ENCODE measurements around the gene SERTM1.

Gene SERTM1

DNA sequence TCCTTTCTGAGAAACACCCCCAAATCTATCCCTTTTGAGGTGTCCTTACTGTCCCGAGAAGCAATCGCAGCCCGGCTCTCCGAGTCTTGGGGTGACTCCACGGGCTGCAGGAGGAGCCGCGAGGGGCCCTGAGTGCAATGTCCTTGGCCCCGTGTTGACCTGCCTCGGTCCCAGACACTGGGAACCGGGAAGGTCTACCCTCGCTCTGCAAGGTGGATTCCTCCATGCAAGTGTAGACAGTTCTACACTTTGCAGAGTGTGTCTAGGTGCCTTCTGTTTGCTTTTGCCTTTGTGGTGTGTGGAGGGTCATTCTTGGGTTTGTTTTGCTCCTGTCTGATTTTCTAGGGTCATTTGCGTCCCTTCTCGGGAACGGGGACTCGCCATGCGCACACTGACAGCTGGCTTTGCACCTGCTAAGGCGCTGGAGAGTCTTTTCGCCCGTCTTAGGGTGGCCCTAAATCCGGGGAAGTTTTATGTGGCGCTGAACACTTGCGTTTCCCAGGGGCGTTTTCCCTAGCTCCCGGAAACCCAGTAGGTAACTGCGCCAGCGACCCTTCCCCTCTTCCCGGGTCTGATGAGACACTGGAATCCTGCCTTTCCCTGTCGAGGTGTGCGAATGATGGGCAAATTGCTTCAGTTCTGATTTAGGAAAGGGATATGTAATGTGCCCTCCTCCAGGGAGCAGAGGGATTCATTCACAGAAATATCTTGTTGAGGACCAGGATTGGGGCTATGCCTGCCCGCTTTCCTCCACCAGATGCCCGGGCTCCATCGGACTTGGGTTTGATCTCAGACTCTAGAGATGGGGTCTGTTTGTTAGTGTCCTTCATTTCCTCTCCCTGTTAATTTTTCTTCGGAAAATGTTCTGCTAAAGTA, 755 bp downstream of the SERTM1 start:
- H3K9me3 ChIP-seq (ENCODE audit: control insufficient read depth in 1 of 2, low read length in 2 of 2), result no peaks in the 10 kb centered on the region
- H3K4me3 ChIP-seq (ENCODE audit: low read depth in 1 of 2, low read length in 2 of 2), result no peak overlapping the region
- H3K9ac ChIP-seq (ENCODE audit: low read depth in 1 of 2, low read length in 2 of 2), result no peak overlapping the region
- no peaks in the 10 kb centered on the region for H3K4me1 ChIP-seq (ENCODE audit: control insufficient read depth in 1 of 2, insufficient read depth in 2 of 2, low read length in 2 of 2)
- H3K36me3 ChIP-seq (ENCODE audit: control insufficient read depth in 1 of 2, insufficient read depth in 2 of 2, low read length in 2 of 2), result no peaks in the 10 kb centered on the region
- H3K27me3 ChIP-seq (ENCODE audit: control insufficient read depth in 1 of 2, insufficient read depth in 2 of 2, low read length in 2 of 2), result peaks cover 11 to 28% of the 10 kb centered on the region in 2 donors
- no peak overlapping the region for H3K27ac ChIP-seq (ENCODE audit: low read depth, low read length)

GRCh38 chr13:36675213-36675536, 1.4 kb downstream of the SERTM1 start:
- no peak overlapping the region for H3K4me3 ChIP-seq (ENCODE audit: low read depth in 1 of 2, low read length in 2 of 2)
- peaks cover 11 to 28% of the 10 kb centered on the region in 2 donors for H3K27me3 ChIP-seq (ENCODE audit: control insufficient read depth in 1 of 2, insufficient read depth in 2 of 2, low read length in 2 of 2)
- no peak overlapping the region for H3K27ac ChIP-seq (ENCODE audit: low read depth, low read length)

DNA sequence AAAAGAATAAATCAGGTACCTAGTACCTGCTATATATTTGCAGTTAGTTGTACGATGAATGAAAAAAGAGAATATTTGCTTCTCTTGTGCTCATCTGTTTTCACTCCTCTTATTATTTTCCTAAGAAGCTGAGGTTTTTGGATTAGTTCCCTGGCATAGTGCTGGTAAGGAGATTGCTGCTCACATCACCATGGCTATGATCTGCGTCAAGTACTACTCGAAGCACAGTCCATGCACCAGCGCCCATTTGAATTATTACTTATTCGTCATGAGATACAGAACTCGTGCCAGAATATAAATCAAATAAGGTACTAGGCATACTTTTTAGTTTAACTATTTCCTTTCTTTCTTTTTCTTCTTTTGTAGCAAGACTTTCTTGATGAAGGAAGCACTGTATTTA, 7.1 kb downstream of the SERTM1 start:
- Histone ChIP-seq H3K4me1 (ENCODE audit: control insufficient read depth in 1 of 2, insufficient read depth in 2 of 2, low read length in 2 of 2) (no peaks in the 10 kb centered on the region), H3K27ac (ENCODE audit: low read depth, low read length) (no peak overlapping the region), H3K4me3 (ENCODE audit: low read depth in 1 of 2, low read length in 2 of 2) (no peak overlapping the region), H3K36me3 (ENCODE audit: control insufficient read depth in 1 of 2, insufficient read depth in 2 of 2, low read length in 2 of 2) (no peaks in the 10 kb centered on the region), H3K9ac (ENCODE audit: low read depth in 1 of 2, low read length in 2 of 2) (no peak overlapping the region), H3K9me3 (ENCODE audit: control insufficient read depth in 1 of 2, low read length in 2 of 2) (no peaks in the 10 kb centered on the region), H3K27me3 (ENCODE audit: control insufficient read depth in 1 of 2, insufficient read depth in 2 of 2, low read length in 2 of 2) (peaks cover 0 to under 1% of the 10 kb centered on the region in 2 donors)

More at GRCh38 chr13:36675213-36675536, 1.4 kb downstream of the SERTM1 start:
- no peaks in the 10 kb centered on the region for H3K4me1 ChIP-seq (ENCODE audit: control insufficient read depth in 1 of 2, insufficient read depth in 2 of 2, low read length in 2 of 2)
- H3K9ac ChIP-seq (ENCODE audit: low read depth in 1 of 2, low read length in 2 of 2), result no peak overlapping the region
- no peaks in the 10 kb centered on the region for H3K36me3 ChIP-seq (ENCODE audit: control insufficient read depth in 1 of 2, insufficient read depth in 2 of 2, low read length in 2 of 2)
- no peaks in the 10 kb centered on the region for H3K9me3 ChIP-seq (ENCODE audit: control insufficient read depth in 1 of 2, low read length in 2 of 2)

- Histone ChIP-seq H3K9ac (ENCODE audit: low read depth in 1 of 2, low read length in 2 of 2) (no peak overlapping the region), H3K27ac (ENCODE audit: low read depth, low read length) (no peak overlapping the region), H3K27me3 (ENCODE audit: control insufficient read depth in 1 of 2, insufficient read depth in 2 of 2, low read length in 2 of 2) (no peaks in the 10 kb centered on the region), H3K36me3 (ENCODE audit: control insufficient read depth in 1 of 2, insufficient read depth in 2 of 2, low read length in 2 of 2) (no peaks in the 10 kb centered on the region), H3K4me3 (ENCODE audit: low read depth in 1 of 2, low read length in 2 of 2) (no peak overlapping the region), H3K4me1 (ENCODE audit: control insufficient read depth in 1 of 2, insufficient read depth in 2 of 2, low read length in 2 of 2) (no peaks in the 10 kb centered on the region), H3K9me3 (ENCODE audit: control insufficient read depth in 1 of 2, low read length in 2 of 2) (no peaks in the 10 kb centered on the region)
Measured at GRCh38 chr13:36681894-36682624, 8.2 kb downstream of the SERTM1 start.

- Histone ChIP-seq H3K4me3 (ENCODE audit: low read depth in 1 of 2, low read length in 2 of 2) (no peak overlapping the region), H3K36me3 (ENCODE audit: control insufficient read depth in 1 of 2, insufficient read depth in 2 of 2, low read length in 2 of 2) (no peaks in the 10 kb centered on the region), H3K27ac (ENCODE audit: low read depth, low read length) (no peak overlapping the region), H3K9me3 (ENCODE audit: control insufficient read depth in 1 of 2, low read length in 2 of 2) (no peaks in the 10 kb centered on the region), H3K4me1 (ENCODE audit: control insufficient read depth in 1 of 2, insufficient read depth in 2 of 2, low read length in 2 of 2) (no peaks in the 10 kb centered on the region), H3K27me3 (ENCODE audit: control insufficient read depth in 1 of 2, insufficient read depth in 2 of 2, low read length in 2 of 2) (no peaks in the 10 kb centered on the region), H3K9ac (ENCODE audit: low read depth in 1 of 2, low read length in 2 of 2) (no peak overlapping the region)
Measured at GRCh38 chr13:36683701-36684100, 9.9 kb downstream of the SERTM1 start.

GRCh38 chr13:36685927-36686326, 12.1 kb downstream of the SERTM1 start:
- no peak overlapping the region for H3K27ac ChIP-seq (ENCODE audit: low read depth, low read length)
- H3K9me3 ChIP-seq (ENCODE audit: control insufficient read depth in 1 of 2, low read length in 2 of 2), result no peaks in the 10 kb centered on the region
- no peaks in the 10 kb centered on the region for H3K4me1 ChIP-seq (ENCODE audit: control insufficient read depth in 1 of 2, insufficient read depth in 2 of 2, low read length in 2 of 2)
- no peak overlapping the region for H3K4me3 ChIP-seq (ENCODE audit: low read depth in 1 of 2, low read length in 2 of 2)
- no peaks in the 10 kb centered on the region for H3K36me3 ChIP-seq (ENCODE audit: control insufficient read depth in 1 of 2, insufficient read depth in 2 of 2, low read length in 2 of 2)
- no peaks in the 10 kb centered on the region for H3K27me3 ChIP-seq (ENCODE audit: control insufficient read depth in 1 of 2, insufficient read depth in 2 of 2, low read length in 2 of 2)
- H3K9ac ChIP-seq (ENCODE audit: low read depth in 1 of 2, low read length in 2 of 2), result no peak overlapping the region

DNA sequence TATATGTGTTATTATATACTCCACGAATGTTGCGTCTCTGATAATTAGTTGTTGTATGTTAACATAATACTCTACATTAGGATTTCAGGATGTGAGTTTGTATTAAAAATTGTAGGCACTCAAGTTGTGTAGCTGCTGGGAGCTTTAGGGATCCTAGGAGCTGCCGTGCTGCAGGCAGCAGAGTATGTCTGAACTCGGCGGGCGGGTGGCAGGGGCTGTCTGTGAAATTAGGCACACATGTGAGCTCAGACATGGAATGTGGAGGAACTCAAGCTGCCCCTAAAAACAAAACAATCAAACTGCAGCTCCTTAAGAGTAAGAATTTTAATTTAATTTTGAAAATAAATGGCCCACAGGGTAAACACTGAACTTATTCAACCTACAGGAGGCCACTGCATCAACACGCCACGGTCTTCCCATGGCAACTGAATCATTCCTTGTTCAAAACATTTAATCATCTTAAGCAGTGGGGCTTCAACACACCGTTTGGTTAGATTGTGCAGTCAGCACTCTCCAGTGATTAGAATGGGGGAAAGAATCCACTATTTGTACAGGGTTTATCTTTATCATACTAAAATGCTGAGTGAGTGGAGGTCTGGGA, 22.7 kb downstream of the SERTM1 start:
- Histone ChIP-seq H3K27me3 (ENCODE audit: control insufficient read depth in 1 of 2, insufficient read depth in 2 of 2, low read length in 2 of 2) (peaks cover 0 to 5% of the 10 kb centered on the region in 2 donors), H3K27ac (ENCODE audit: low read depth, low read length) (no peak overlapping the region), H3K9ac (ENCODE audit: low read depth in 1 of 2, low read length in 2 of 2) (no peak overlapping the region), H3K4me1 (ENCODE audit: control insufficient read depth in 1 of 2, insufficient read depth in 2 of 2, low read length in 2 of 2) (no peaks in the 10 kb centered on the region), H3K36me3 (ENCODE audit: control insufficient read depth in 1 of 2, insufficient read depth in 2 of 2, low read length in 2 of 2) (no peaks in the 10 kb centered on the region), H3K9me3 (ENCODE audit: control insufficient read depth in 1 of 2, low read length in 2 of 2) (no peaks in the 10 kb centered on the region), H3K4me3 (ENCODE audit: low read depth in 1 of 2, low read length in 2 of 2) (no peak overlapping the region)

- H3K36me3 ChIP-seq (ENCODE audit: control insufficient read depth in 1 of 2, insufficient read depth in 2 of 2, low read length in 2 of 2), result no peaks in the 10 kb centered on the region
- H3K27me3 ChIP-seq (ENCODE audit: control insufficient read depth in 1 of 2, insufficient read depth in 2 of 2, low read length in 2 of 2), result peaks cover 0 to 5% of the 10 kb centered on the region in 2 donors
- H3K27ac ChIP-seq (ENCODE audit: low read depth, low read length), result no peak overlapping the region
- H3K4me3 ChIP-seq (ENCODE audit: low read depth in 1 of 2, low read length in 2 of 2), result no peak overlapping the region
- H3K9ac ChIP-seq (ENCODE audit: low read depth in 1 of 2, low read length in 2 of 2), result no peak overlapping the region
- H3K4me1 ChIP-seq (ENCODE audit: control insufficient read depth in 1 of 2, insufficient read depth in 2 of 2, low read length in 2 of 2), result no peaks in the 10 kb centered on the region
- no peaks in the 10 kb centered on the region for H3K9me3 ChIP-seq (ENCODE audit: control insufficient read depth in 1 of 2, low read length in 2 of 2)
Measured at GRCh38 chr13:36700170-36700569, 26.4 kb downstream of the SERTM1 start.

GRCh38 chr13:36706755-36707154, 32.9 kb downstream of the SERTM1 start:
- H3K4me3 ChIP-seq (ENCODE audit: low read depth in 1 of 2, low read length in 2 of 2), result no peak overlapping the region
- H3K27me3 ChIP-seq (ENCODE audit: control insufficient read depth in 1 of 2, insufficient read depth in 2 of 2, low read length in 2 of 2), result no peaks in the 10 kb centered on the region
- no peak overlapping the region for H3K27ac ChIP-seq (ENCODE audit: low read depth, low read length)
- H3K36me3 ChIP-seq (ENCODE audit: control insufficient read depth in 1 of 2, insufficient read depth in 2 of 2, low read length in 2 of 2), result no peaks in the 10 kb centered on the region
- H3K9me3 ChIP-seq (ENCODE audit: control insufficient read depth in 1 of 2, low read length in 2 of 2), result no peaks in the 10 kb centered on the region
- H3K9ac ChIP-seq (ENCODE audit: low read depth in 1 of 2, low read length in 2 of 2), result no peak overlapping the region
- no peaks in the 10 kb centered on the region for H3K4me1 ChIP-seq (ENCODE audit: control insufficient read depth in 1 of 2, insufficient read depth in 2 of 2, low read length in 2 of 2)
